Natural killer cell (primary cell): ENCODE results near the gene MRPS14. TPM values are rescaled to one million over a fixed set of nuclear protein-coding genes. Genes with fewer than 3 reads are reported as not detected.

ENCODE experiments used
- ATAC-seq, 3 donors: fragments of 150-1000 bp in 2 of 3; fragments of 200-7000 bp in 1 of 3; cut with Tn5 transposase; 1 replicate in 1 of 3; 2 replicates in 2 of 3; pipeline ENCODE4 v1.10.0; 2021; ENCODE audit warnings: mild to moderate bottlenecking in 2 of 3, moderate library complexity in 2 of 3
- DNase-seq, 2 donors: peaks; one replicate each; pipeline versions ENCODE4 v3.0.0 to v3.0.0-alpha.2; 2013 to 2021; ENCODE audit warnings: mixed read lengths in 1 of 2
- H3K27ac ChIP-seq: one replicate; pipeline ENCODE4 v1.5.1; 2013; ENCODE audit warnings: mild to moderate bottlenecking, low read length
- H3K27me3 ChIP-seq: one replicate; pipeline ENCODE4 v1.6.1; 2013; ENCODE audit warnings: low read length; ENCODE audit not compliant: control insufficient read depth, insufficient read depth
- H3K36me3 ChIP-seq: one replicate; pipeline ENCODE4 v1.6.1; 2013; ENCODE audit warnings: low read length; ENCODE audit not compliant: control insufficient read depth, insufficient read depth
- H3K4me1 ChIP-seq: one replicate; pipeline ENCODE4 v1.6.1; 2013; ENCODE audit warnings: low read length; ENCODE audit not compliant: control insufficient read depth, insufficient read depth
- H3K4me3 ChIP-seq: one replicate; pipeline ENCODE4 v1.5.1; 2013; ENCODE audit warnings: low read length
- H3K9me3 ChIP-seq: one replicate; pipeline ENCODE4 v1.6.1; 2013; ENCODE audit warnings: low read length; ENCODE audit not compliant: control insufficient read depth, insufficient read depth
- H3K27ac Mint-ChIP-seq, 2 donors: one replicate each; pipeline ENCODE4 v1.8.0; 2022; ENCODE audit warnings: mild to moderate bottlenecking in 2 of 2, mixed read lengths in 2 of 2, moderate library complexity in 1 of 2
- H3K27me3 Mint-ChIP-seq, 2 donors: one replicate each; pipeline ENCODE4 v1.8.0; 2022; ENCODE audit warnings: low read depth in 2 of 2, mixed read lengths in 2 of 2
- H3K36me3 Mint-ChIP-seq: one replicate; pipeline ENCODE4 v1.8.0; 2022; ENCODE audit warnings: mixed read lengths
- H3K4me1 Mint-ChIP-seq, 2 donors: one replicate each; pipeline ENCODE4 v1.8.0; 2022; ENCODE audit warnings: mixed read lengths in 2 of 2
- H3K4me3 Mint-ChIP-seq: one replicate; pipeline ENCODE4 v1.8.0; 2022; ENCODE audit warnings: mild to moderate bottlenecking, moderate library complexity, mixed read lengths
- H3K9me3 Mint-ChIP-seq, 2 donors: one replicate each; pipeline ENCODE4 v1.8.0; 2022; ENCODE audit warnings: mixed read lengths in 2 of 2
- CTCF ChIP-seq: fragments of 200-600 bp; IDR thresholded peaks from one replicate; pipeline ENCODE4 v1.8.0; 2022; ENCODE audit warnings: antibody characterized with exemption
- WGBS: methylation state at CpG from one replicate; pipeline ENCODE4 v1.1.7; 2013; ENCODE audit warnings: missing lambda C conversion rate; ENCODE audit not compliant: insufficient coverage; 5-methylcytosine and 5-hydroxymethylcytosine counted together
- intact Hi-C: fragments of 100-400 bp; cut with micrococcal nuclease; formaldehyde crosslinking; loops from one replicate; pipeline ENCODE4 v1.14.2; 2022
- total RNA-seq, 4 donors: library from RNA; stranded (reverse); fragments of 120-200 nt in 1 of 4; gene quantifications; one replicate each; pipeline versions ENCODE4 v1.2.3 to v1.2.4, GENCODE V29; 2013 to 2022

MRPS14 gene
- total RNA-seq, 3 donors from 2014 or later (not counting 1 experiment from before 2014, with no cell fraction given), result 11.5 to 13.2 (median 12.0) TPM

GRCh38 chr1:174996476-174996875, 26.7 kb downstream of the MRPS14 start:
- no peak for TF ChIP-seq CTCF
- H3K4me1 Mint-ChIP-seq, result peaks cover 17 to 18% of the 10 kb centered on the region in 2 donors
- Histone ChIP-seq H3K27ac (no peak overlapping the region), H3K4me3 (no peak overlapping the region), H3K4me1 (peaks cover 7% of the 10 kb centered on the region), H3K9me3 (no peaks in the 10 kb centered on the region), H3K27me3 (no peaks in the 10 kb centered on the region), H3K36me3 (peaks cover 13% of the 10 kb centered on the region)
- H3K27me3 Mint-ChIP-seq, result no peaks in the 10 kb centered on the region
- H3K9me3 Mint-ChIP-seq, result no peaks in the 10 kb centered on the region
- H3K4me3 Mint-ChIP-seq, result no peak overlapping the region
- intact Hi-C loops, result no loop called here
- 80% methylated on average over 1 of the region's 1 CpG for WGBS
- no peak overlapping the region for H3K27ac Mint-ChIP-seq
- DNase-seq, result no peak
- no peak for ATAC-seq
- no peaks in the 10 kb centered on the region for H3K36me3 Mint-ChIP-seq

GRCh38 chr1:174995916-174996315, 27.3 kb downstream of the MRPS14 start:
- peaks cover 7% of the 10 kb centered on the region for H3K4me1 ChIP-seq
- peaks cover 11 to 13% of the 10 kb centered on the region in 2 donors for H3K4me1 Mint-ChIP-seq
- no peak for TF ChIP-seq CTCF
- ATAC-seq (no peak), DNase-seq (no peak)
- no peak overlapping the region for H3K27ac Mint-ChIP-seq
- intact Hi-C loops, result no loop called here
- no peak overlapping the region for H3K4me3 Mint-ChIP-seq
- no peak overlapping the region for H3K4me3 ChIP-seq
- H3K9me3 ChIP-seq, result no peaks in the 10 kb centered on the region
- H3K9me3 Mint-ChIP-seq, result no peaks in the 10 kb centered on the region
- H3K36me3 Mint-ChIP-seq, result no peaks in the 10 kb centered on the region
- no peaks in the 10 kb centered on the region for H3K27me3 ChIP-seq
- no peaks in the 10 kb centered on the region for H3K27me3 Mint-ChIP-seq
- H3K36me3 ChIP-seq, result peaks cover 17% of the 10 kb centered on the region
- WGBS, result 92% methylated on average over 1 of the region's 1 CpG
- H3K27ac ChIP-seq, result no peak overlapping the region

GRCh38 chr1:174995121-174995520, 28.1 kb downstream of the MRPS14 start:
- Mint-ChIP-seq H3K36me3 (no peaks in the 10 kb centered on the region), H3K4me3 (no peak overlapping the region), H3K27me3 (no peaks in the 10 kb centered on the region), H3K27ac (no peak overlapping the region), H3K9me3 (no peaks in the 10 kb centered on the region), H3K4me1 (peaks cover 9 to 13% of the 10 kb centered on the region in 2 donors)
- H3K4me1 ChIP-seq, result peaks cover 7% of the 10 kb centered on the region
- WGBS, result 95% methylated on average over 2 of the region's 3 CpGs
- peaks cover 24% of the 10 kb centered on the region for H3K36me3 ChIP-seq
- no peaks in the 10 kb centered on the region for H3K9me3 ChIP-seq
- DNase-seq (no peak), ATAC-seq (no peak)
- no peak overlapping the region for H3K27ac ChIP-seq
- H3K27me3 ChIP-seq, result no peaks in the 10 kb centered on the region
- H3K4me3 ChIP-seq, result no peak overlapping the region
- intact Hi-C loops, result no loop called here
- no peak for TF ChIP-seq CTCF

- H3K27me3 Mint-ChIP-seq, result no peaks in the 10 kb centered on the region
- H3K4me3 ChIP-seq, result no peak overlapping the region
- ATAC-seq (no peak), DNase-seq (no peak)
- H3K36me3 Mint-ChIP-seq, result no peaks in the 10 kb centered on the region
- peaks cover 9% of the 10 kb centered on the region for H3K4me1 ChIP-seq
- H3K36me3 ChIP-seq, result peaks cover 26% of the 10 kb centered on the region
- H3K9me3 ChIP-seq, result no peaks in the 10 kb centered on the region
- no peak for TF ChIP-seq CTCF
- peaks cover 26 to 27% of the 10 kb centered on the region in 2 donors for H3K4me1 Mint-ChIP-seq
- H3K27ac Mint-ChIP-seq, result peak overlapping the region in 1 of 2 donors; percentile 74
- H3K9me3 Mint-ChIP-seq, result no peaks in the 10 kb centered on the region
- H3K27me3 ChIP-seq, result no peaks in the 10 kb centered on the region
- H3K27ac ChIP-seq, result no peak overlapping the region
- intact Hi-C loops, result no loop called here
- WGBS, result 100% methylated on average over 1 of the region's 1 CpG
- H3K4me3 Mint-ChIP-seq, result no peak overlapping the region
Observed at GRCh38 chr1:174991473-174991872, 31.8 kb downstream of the MRPS14 start.
